GM13977 (cell line): ENCODE data around the gene KRT5.

ENCODE experiments used
- DNase-seq: peaks from one replicate; pipeline ENCODE4 v3.0.0; 2012; ENCODE audit warnings: low spot score
- CTCF ChIP-seq: IDR thresholded peaks from 2 replicates; pipeline ENCODE4 v1.5.1; 2012; ENCODE audit warnings: mild to moderate bottlenecking, control low read depth; ENCODE audit not compliant: insufficient read depth; ENCODE audit errors: extremely low read depth, missing control alignments
- in situ Hi-C: fragments of 300-500 bp; cut with MboI; formaldehyde crosslinking; loops from one replicate; pipeline ENCODE4 v1.12.0; 2022; ENCODE audit warnings: low sequenced_read_pairs, low pct_unique_long_range_greater_than_20kb, mixed read lengths, inconsistent platforms; ENCODE audit not compliant: unreplicated experiment

The KRT5 gene

GRCh38 chr12:52523824-52524223 is 3.6 kb upstream of the KRT5 start:
- in situ Hi-C loops = no loop called here
- TF ChIP-seq CTCF = no peak
- DNase-seq = no peak

- no peak for DNase-seq
- in situ Hi-C loops = no loop called here
These were observed 2.3 kb upstream of the KRT5 start for GRCh38 chr12:52522346-52523011.

DNA sequence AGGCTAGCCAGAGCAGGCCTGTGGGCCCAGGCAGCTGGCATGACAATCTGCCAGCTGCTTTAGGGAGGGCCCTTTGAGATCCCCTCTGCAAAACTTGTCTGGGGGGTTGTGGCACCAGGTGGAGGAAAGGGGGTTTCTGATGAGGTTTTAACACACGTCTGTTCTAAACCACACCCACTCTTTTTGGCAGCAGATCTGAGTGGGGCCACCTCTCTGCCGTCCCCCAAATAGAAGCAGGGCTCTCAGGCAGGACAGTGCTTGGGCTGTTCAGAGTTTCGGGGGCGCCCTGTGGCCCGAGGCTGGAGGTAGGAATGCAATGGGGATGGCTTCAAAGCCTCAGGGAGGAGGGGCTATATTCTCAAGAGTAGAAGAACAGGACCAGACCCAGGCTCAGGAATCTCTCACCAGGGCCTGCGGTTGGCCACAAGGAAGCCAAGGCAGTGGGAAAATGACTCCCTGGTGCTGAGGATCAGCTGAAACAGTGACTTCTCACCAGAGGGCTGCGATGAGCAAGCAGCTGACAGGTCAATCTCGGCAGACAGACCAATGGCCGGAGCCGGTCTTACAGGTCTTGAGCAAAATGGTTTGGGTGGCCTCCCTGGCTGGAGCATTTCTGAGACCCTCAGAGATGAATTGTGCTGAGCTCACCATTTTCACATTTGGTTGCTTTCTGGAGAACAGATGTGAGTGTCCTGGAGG is 1.5 kb upstream of the KRT5 start:
- in situ Hi-C loops = no loop called here
- no peak for TF ChIP-seq CTCF
- DNase-seq = no peak

More at GRCh38 chr12:52522346-52523011, 2.3 kb upstream of the KRT5 start:
- no peak for TF ChIP-seq CTCF

GRCh38 chr12:52521175-52521567 is 977 bp upstream of the KRT5 start:
- in situ Hi-C loops = no loop called here
- TF ChIP-seq CTCF = no peak
- DNase-seq = no peak

DNA sequence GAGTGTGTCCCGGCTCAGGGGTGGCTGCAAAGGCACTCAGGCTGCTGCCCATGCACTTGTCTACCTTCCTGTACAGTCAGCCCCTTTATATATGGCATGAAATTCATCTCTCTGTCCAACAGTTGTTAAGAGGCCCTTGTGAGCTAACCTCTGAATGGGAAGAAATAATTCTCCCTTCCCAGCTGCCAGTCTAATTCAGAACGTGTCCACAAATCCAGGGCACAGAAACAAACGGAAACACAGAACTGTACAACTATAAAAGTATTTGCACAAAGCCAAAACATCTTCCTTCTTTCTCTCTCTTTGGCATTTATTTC is 849 bp downstream of the KRT5 start:
- TF ChIP-seq CTCF = no peak
- in situ Hi-C loops = no loop called here
- DNase-seq = no peak

- in situ Hi-C loops = no loop called here
- no peak for TF ChIP-seq CTCF
- no peak for DNase-seq
These were observed 1.4 kb downstream of the KRT5 start for GRCh38 chr12:52518574-52519386.
